GM06990 (cell line): ENCODE measurements around the gene LYRM1.
"Not testable (repeated sequence)": the region's sequence is repeated elsewhere in the genome, so short reads cannot be mapped to it uniquely, and the experiment has no call there.

Experiments used
- DNase-seq: peaks from one replicate; pipeline ENCODE4 v3.0.0-alpha.2; 2011; ENCODE audit not compliant: insufficient read length; ENCODE audit errors: extremely low read depth
- H3K27me3 ChIP-seq: replicated peaks from 2 replicates; pipeline ENCODE4 v1.6.0; 2011; ENCODE audit warnings: low read length; ENCODE audit not compliant: control insufficient read depth, insufficient read depth
- H3K36me3 ChIP-seq: 2 replicates; pipeline ENCODE4 v1.5.1; 2011; ENCODE audit warnings: low read length; ENCODE audit not compliant: control insufficient read depth, insufficient read depth
- H3K4me3 ChIP-seq: replicated peaks from 2 replicates; pipeline ENCODE4 v1.5.1; 2011; ENCODE audit warnings: low read depth, mild to moderate bottlenecking, control low read depth, low read length
- CTCF ChIP-seq: IDR thresholded peaks from 2 replicates; pipeline ENCODE4 v1.5.1; 2011; ENCODE audit warnings: low read length, control low read depth, mild to moderate bottlenecking, inconsistent platforms; ENCODE audit not compliant: insufficient read depth, poor library complexity, severe bottlenecking

LYRM1 gene

DNA sequence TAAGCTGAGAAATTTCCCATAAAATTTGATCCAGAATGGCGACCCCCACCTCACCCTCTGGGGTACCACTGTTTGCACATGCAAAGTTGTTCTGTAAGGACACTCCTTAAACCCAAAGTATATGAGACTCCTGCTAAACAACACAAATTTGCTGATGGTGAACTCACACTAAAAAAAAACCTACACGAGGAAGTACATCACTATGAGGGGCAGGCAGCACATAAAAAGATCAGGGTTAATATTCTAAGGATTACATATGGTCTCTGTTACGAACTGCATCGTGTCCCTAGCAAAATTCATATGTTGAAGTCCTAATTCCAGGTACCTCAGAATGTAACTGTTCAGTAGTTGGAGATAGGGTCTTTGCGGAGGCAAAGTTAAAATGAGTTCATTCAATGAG, 60.3 kb downstream of the LYRM1 start:
- no peaks in the 10 kb centered on the region for H3K36me3 ChIP-seq
- TF ChIP-seq CTCF, result no peak
- no peak for DNase-seq

GRCh38 chr16:20968765-20969164, 68.2 kb downstream of the LYRM1 start:
- no peak for TF ChIP-seq CTCF
- DNase-seq, result no peak
- Histone ChIP-seq H3K27me3 (no peaks in the 10 kb centered on the region), H3K4me3 (no peak overlapping the region), H3K36me3 (no peaks in the 10 kb centered on the region)

More for the DNA sequence above, 60.3 kb downstream of the LYRM1 start:
- no peak overlapping the region for H3K4me3 ChIP-seq
- H3K27me3 ChIP-seq, result no peaks in the 10 kb centered on the region

DNA sequence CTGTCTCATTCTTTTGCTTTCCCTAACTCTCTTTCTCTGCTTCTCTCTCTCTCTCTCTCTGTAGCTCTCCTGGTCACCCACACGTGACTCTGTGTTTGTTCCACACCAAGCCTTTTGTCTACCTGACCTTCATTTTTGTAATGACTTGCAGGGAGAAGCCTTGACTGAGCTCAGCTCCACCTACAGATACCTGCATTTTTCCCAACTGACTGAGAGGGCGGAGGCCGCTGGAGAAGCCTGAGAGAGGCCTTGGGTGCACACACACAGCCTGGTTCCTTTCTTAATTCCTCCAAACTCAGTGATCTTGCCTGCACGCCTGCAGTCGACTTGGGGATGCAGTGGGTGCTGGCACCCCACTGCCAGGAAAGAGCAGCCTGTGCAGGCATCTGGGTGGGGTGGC, 68.8 kb downstream of the LYRM1 start:
- Histone ChIP-seq H3K27me3 (no peaks in the 10 kb centered on the region), H3K4me3 (no peak overlapping the region), H3K36me3 (no peaks in the 10 kb centered on the region)
- no peak for DNase-seq
- TF ChIP-seq CTCF, result no peak

- DNase-seq, result no peak
These were observed 70.8 kb downstream of the LYRM1 start for GRCh38 chr16:20971401-20971800.

GRCh38 chr16:20973201-20973600, 72.6 kb downstream of the LYRM1 start:
- H3K36me3 ChIP-seq, DNase-seq, H3K27me3 ChIP-seq, H3K4me3 ChIP-seq: not testable (repeated sequence)

More at GRCh38 chr16:20971401-20971800, 70.8 kb downstream of the LYRM1 start:
- no peak for TF ChIP-seq CTCF
- Histone ChIP-seq H3K4me3 (no peak overlapping the region), H3K27me3 (no peaks in the 10 kb centered on the region), H3K36me3 (no peaks in the 10 kb centered on the region)
